GM12878 (cell line): ENCODE results near the gene RPS6KA5. TPM values are rescaled to one million over a fixed set of nuclear protein-coding genes. Genes with fewer than 3 reads are reported as not detected.

Experiments used
- BCL11A ChIP-seq: IDR thresholded peaks from 2 replicates; pipeline ENCODE4 v1.6.1; 2011; ENCODE audit warnings: low read depth, low read length
- CHD2 ChIP-seq: IDR thresholded peaks from 2 replicates; pipeline ENCODE4 v1.6.1; 2011; ENCODE audit warnings: low read depth, low read length, improper control_type of control experiment, borderline replicate concordance
- E4F1 ChIP-seq: fragments of 450-650 bp; IDR thresholded peaks from 2 replicates; pipeline ENCODE4 v1.6.1; 2018; ENCODE audit warnings: borderline replicate concordance, mild to moderate bottlenecking; ENCODE audit not compliant: partially characterized antibody
- FOXK2 ChIP-seq: fragments of 450-650 bp; IDR thresholded peaks from 2 replicates; pipeline ENCODE4 v1.6.1; 2017; ENCODE audit warnings: mild to moderate bottlenecking, moderate library complexity
- IRF3 ChIP-seq: fragments of 450-650 bp; IDR thresholded peaks from 2 replicates; pipeline ENCODE4 v1.6.1; 2014; ENCODE audit warnings: mild to moderate bottlenecking
- MTA3 ChIP-seq: IDR thresholded peaks from 2 replicates; pipeline ENCODE4 v1.6.1; 2012; ENCODE audit warnings: low read length, inconsistent platforms, borderline replicate concordance
- NFIC ChIP-seq: IDR thresholded peaks from 2 replicates; pipeline ENCODE4 v1.6.1; 2012; ENCODE audit warnings: low read depth, mild to moderate bottlenecking, inconsistent platforms, low read length, moderate library complexity
- SIX5 ChIP-seq: IDR thresholded peaks from 2 replicates; pipeline ENCODE4 v1.6.1; 2011; ENCODE audit warnings: mild to moderate bottlenecking, low read depth, low read length, moderate library complexity; ENCODE audit not compliant: severe bottlenecking
- SPI1 ChIP-seq: IDR thresholded peaks from 2 replicates; pipeline ENCODE4 v1.6.1; 2011; ENCODE audit warnings: low read depth, mild to moderate bottlenecking, low read length, moderate library complexity, borderline replicate concordance; ENCODE audit not compliant: insufficient read depth
- SRF ChIP-seq, 2 experiments: IDR thresholded peaks; 2 replicates each; pipeline ENCODE4 v1.6.1; 2011; ENCODE audit warnings: low read depth in 2 of 2, low read length in 2 of 2, mild to moderate bottlenecking in 1 of 2, moderate library complexity in 1 of 2
- SUZ12 ChIP-seq: fragments of 200-600 bp; sonication (generic); IDR thresholded peaks from one replicate; pipeline ENCODE4 v1.6.1; 2018; ENCODE audit warnings: antibody characterized with exemption, mild to moderate bottlenecking; ENCODE audit not compliant: unreplicated experiment
- USF2 ChIP-seq: IDR thresholded peaks from 2 replicates; pipeline ENCODE4 v1.6.1; 2011; ENCODE audit warnings: low read depth, low read length, improper control_type of control experiment, borderline replicate concordance
- ZBTB40 ChIP-seq: fragments of 450-650 bp; IDR thresholded peaks from 2 replicates; pipeline ENCODE4 v1.6.1; 2016; ENCODE audit warnings: mild to moderate bottlenecking, moderate library complexity, borderline replicate concordance
- ZNF24 ChIP-seq: fragments of 450-650 bp; IDR thresholded peaks from 2 replicates; pipeline ENCODE4 v1.6.1; 2017; ENCODE audit warnings: antibody characterized with exemption, mild to moderate bottlenecking
- polyA plus RNA-seq, 11 experiments: library from polyadenylated mRNA; depleted of rRNA in 4 of 11; unstranded in 6 of 11; stranded (reverse) in 5 of 11; fragments of >200 nt; fragmentation: Nextera tagmentation in 4 of 11; fragmentation: Illumina TruSeq in 1 of 11; extraction: Ambion mirVana in 4 of 11; extraction: Trizol in 1 of 11; gene quantifications; 1 replicate in 1 of 11; 2 replicates in 10 of 11; pipeline versions ENCODE4 v1.2.1 to v1.2.3, GENCODE V29; 2011 to 2016; ENCODE audit warnings: inconsistent platforms in 2 of 11, missing spikeins in 2 of 11, low read depth in 1 of 11
- total RNA-seq, 4 experiments: library from RNA; depleted of rRNA in 3 of 4; stranded (reverse); fragments of >200 nt in 3 of 4; fragmentation: Illumina TruSeq in 1 of 4; extraction: Trizol in 1 of 4; gene quantifications; 2 replicates each; pipeline versions ENCODE4 v1.2.1 to v1.2.3, GENCODE V29; 2013 to 2021
- TF ChIP-seq, protein P1 (sequence below): fragments of 450-650 bp; conservative IDR thresholded peaks from 2 replicates; pipeline ENCODE4 v1.6.1; 2017; ENCODE audit warnings: mild to moderate bottlenecking, moderate library complexity
- TF ChIP-seq, protein P2 (sequence below): fragments of 450-650 bp; IDR thresholded peaks from 2 replicates; pipeline ENCODE4 v1.6.1; 2017; ENCODE audit warnings: mild to moderate bottlenecking

The RPS6KA5 gene
- total and polyA plus RNA-seq, 10 of the 15 experiments (the other 5 are each of a cell fraction or from before 2014, with no cell fraction given), result 1.4 to 7.0 (median 3.7) TPM

GRCh38 chr14:91078095-91078737, 17.8 kb upstream of the RPS6KA5 start (continued):
- TF ChIP-seq, protein P1, sequence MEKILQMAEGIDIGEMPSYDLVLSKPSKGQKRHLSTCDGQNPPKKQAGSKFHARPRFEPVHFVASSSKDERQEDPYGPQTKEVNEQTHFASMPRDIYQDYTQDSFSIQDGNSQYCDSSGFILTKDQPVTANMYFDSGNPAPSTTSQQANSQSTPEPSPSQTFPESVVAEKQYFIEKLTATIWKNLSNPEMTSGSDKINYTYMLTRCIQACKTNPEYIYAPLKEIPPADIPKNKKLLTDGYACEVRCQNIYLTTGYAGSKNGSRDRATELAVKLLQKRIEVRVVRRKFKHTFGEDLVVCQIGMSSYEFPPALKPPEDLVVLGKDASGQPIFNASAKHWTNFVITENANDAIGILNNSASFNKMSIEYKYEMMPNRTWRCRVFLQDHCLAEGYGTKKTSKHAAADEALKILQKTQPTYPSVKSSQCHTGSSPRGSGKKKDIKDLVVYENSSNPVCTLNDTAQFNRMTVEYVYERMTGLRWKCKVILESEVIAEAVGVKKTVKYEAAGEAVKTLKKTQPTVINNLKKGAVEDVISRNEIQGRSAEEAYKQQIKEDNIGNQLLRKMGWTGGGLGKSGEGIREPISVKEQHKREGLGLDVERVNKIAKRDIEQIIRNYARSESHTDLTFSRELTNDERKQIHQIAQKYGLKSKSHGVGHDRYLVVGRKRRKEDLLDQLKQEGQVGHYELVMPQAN, result peak; percentile 52; the same call in 1 of the 2 replicates
- TF ChIP-seq ZBTB40 (no peak), MTA3 (peak; percentile 76; the same call in 1 of the 2 replicates), FOXK2 (peak; percentile 33; the same call in 1 of the 2 replicates), SRF (IDR thresholded peaks at IDR 0.05; ENCODE audit: low read depth in 2 of 2, low read length in 2 of 2) (no peak), USF2 (no peak), SUZ12 (no peak), SPI1 (no peak), BCL11A (peak; percentile 71), IRF3 (no peak), ZNF24 (peak; percentile 67), SIX5 (no peak), CHD2 (peak; percentile 56; the same call in 1 of the 2 replicates), E4F1 (no peak), NFIC (peak; percentile 91)
- TF ChIP-seq, protein P2, sequence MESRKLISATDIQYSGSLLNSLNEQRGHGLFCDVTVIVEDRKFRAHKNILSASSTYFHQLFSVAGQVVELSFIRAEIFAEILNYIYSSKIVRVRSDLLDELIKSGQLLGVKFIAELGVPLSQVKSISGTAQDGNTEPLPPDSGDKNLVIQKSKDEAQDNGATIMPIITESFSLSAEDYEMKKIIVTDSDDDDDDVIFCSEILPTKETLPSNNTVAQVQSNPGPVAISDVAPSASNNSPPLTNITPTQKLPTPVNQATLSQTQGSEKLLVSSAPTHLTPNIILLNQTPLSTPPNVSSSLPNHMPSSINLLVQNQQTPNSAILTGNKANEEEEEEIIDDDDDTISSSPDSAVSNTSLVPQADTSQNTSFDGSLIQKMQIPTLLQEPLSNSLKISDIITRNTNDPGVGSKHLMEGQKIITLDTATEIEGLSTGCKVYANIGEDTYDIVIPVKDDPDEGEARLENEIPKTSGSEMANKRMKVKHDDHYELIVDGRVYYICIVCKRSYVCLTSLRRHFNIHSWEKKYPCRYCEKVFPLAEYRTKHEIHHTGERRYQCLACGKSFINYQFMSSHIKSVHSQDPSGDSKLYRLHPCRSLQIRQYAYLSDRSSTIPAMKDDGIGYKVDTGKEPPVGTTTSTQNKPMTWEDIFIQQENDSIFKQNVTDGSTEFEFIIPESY, result no peak
